Right atrium auricular region (tissue), 2 donors: ENCODE data around the gene POMC. TPM values are rescaled to one million over a fixed set of nuclear protein-coding genes. Genes with fewer than 3 reads are reported as not detected.
"Not testable (repeated sequence)": the region's sequence is repeated elsewhere in the genome, so short reads cannot be mapped to it uniquely, and the experiment has no call there.

Experiments
- DNase-seq: peaks from one replicate; pipeline ENCODE4 v3.0.0-alpha.2; 2019; ENCODE audit warnings: low spot score
- H3K27ac ChIP-seq, 2 donors: fragments of 200-600 bp; sonication (generic); 1 replicate in 1 of 2; 2 replicates in 1 of 2; pipeline ENCODE4 v1.5.1; 2016 to 2019
- H3K27me3 ChIP-seq, 2 donors: fragments of 200-600 bp; sonication (generic); one replicate each; pipeline versions ENCODE4 v1.5.1 to v1.6.0; 2017 to 2019
- H3K36me3 ChIP-seq: fragments of 200-600 bp; sonication (generic); one replicate; pipeline ENCODE4 v1.5.1; 2016
- H3K4me1 ChIP-seq, 2 donors: fragments of 200-600 bp; sonication (generic); one replicate each; pipeline versions ENCODE4 v1.5.1 to v1.6.0; 2017 to 2019
- H3K4me3 ChIP-seq, 2 donors: fragments of 200-600 bp; sonication (generic); 1 replicate in 1 of 2; 2 replicates in 1 of 2; pipeline ENCODE4 v1.5.1; 2017 to 2019; ENCODE audit warnings: mild to moderate bottlenecking in 1 of 2, moderate library complexity in 1 of 2
- H3K9me3 ChIP-seq, 2 donors: fragments of 200-600 bp; sonication (generic); one replicate each; pipeline ENCODE4 v1.5.1; 2019
- CTCF ChIP-seq, 2 donors: fragments of 200-600 bp; sonication (generic); IDR thresholded peaks; one replicate each; pipeline ENCODE4 v1.5.1; 2019; ENCODE audit warnings: antibody characterized with exemption in 2 of 2
- total RNA-seq, 2 donors: library from RNA; depleted of rRNA; stranded (reverse); fragments of >200 nt; gene quantifications; one replicate each; pipeline ENCODE4 v1.1.0, GENCODE V29; 2016

The POMC gene
- total RNA-seq, 2 donors from 2014 or later, result 9.0 to 12.6 TPM

DNA sequence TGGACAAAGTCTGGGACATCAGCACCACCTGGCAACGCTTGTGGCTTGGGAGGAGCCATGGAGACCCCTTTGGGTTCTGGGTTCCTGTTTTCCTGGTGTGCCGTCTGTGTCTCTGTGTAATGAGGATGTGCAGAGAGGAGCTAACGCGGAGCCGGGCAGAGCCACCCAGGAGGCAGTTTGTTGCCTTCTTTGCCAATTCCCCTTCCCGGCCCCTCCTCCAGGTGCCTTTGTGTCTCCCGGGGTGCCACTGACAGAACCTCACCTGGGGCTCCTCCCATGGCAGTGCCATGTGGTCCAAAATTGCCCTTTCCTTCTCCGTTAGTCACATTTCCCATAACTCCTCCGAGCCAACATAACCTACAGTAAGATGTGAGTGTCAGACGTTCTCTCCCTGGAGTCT, 13.0 kb downstream of the POMC start:
- no peaks in the 10 kb centered on the region for H3K4me1 ChIP-seq
- no peaks in the 10 kb centered on the region for H3K36me3 ChIP-seq
- DNase-seq, result no peak
- H3K4me3 ChIP-seq, result no peak overlapping the region
- H3K27ac ChIP-seq, result no peak overlapping the region
- H3K27me3 ChIP-seq, result no peaks in the 10 kb centered on the region
- H3K9me3 ChIP-seq, result no peaks in the 10 kb centered on the region
- TF ChIP-seq CTCF (IDR thresholded peaks at IDR 0.05), result no peak

GRCh38 chr2:25151718-25152117, 16.7 kb downstream of the POMC start:
- TF ChIP-seq CTCF (IDR thresholded peaks at IDR 0.05), result no peak
- Histone ChIP-seq H3K27me3 (no peaks in the 10 kb centered on the region), H3K4me1 (no peaks in the 10 kb centered on the region), H3K4me3 (no peak overlapping the region), H3K36me3 (no peaks in the 10 kb centered on the region), H3K27ac (no peak overlapping the region), H3K9me3 (no peaks in the 10 kb centered on the region)
- DNase-seq, result no peak

DNA sequence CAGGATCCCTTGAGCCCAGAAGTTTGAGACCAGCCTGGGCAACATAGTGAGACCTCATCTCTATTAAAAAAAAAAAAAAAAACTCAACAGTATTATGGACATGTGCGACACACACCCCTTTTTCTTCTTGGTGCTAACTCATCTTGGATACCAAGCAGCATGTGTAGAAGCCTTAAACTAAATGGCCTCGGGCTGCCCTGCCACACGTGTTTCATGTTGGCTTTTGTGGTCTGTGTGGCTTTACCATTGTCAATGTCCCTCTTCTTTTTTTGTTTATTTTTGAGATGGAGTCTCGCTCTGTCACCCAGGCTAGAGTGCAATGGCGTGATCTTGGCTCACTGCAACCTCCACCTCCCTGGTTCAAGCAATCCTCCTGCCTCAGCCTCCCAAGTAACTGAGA, 17.4 kb downstream of the POMC start:
- H3K4me3 ChIP-seq, DNase-seq, H3K36me3 ChIP-seq, H3K4me1 ChIP-seq, H3K9me3 ChIP-seq, H3K27me3 ChIP-seq, H3K27ac ChIP-seq: not testable (repeated sequence)

DNA sequence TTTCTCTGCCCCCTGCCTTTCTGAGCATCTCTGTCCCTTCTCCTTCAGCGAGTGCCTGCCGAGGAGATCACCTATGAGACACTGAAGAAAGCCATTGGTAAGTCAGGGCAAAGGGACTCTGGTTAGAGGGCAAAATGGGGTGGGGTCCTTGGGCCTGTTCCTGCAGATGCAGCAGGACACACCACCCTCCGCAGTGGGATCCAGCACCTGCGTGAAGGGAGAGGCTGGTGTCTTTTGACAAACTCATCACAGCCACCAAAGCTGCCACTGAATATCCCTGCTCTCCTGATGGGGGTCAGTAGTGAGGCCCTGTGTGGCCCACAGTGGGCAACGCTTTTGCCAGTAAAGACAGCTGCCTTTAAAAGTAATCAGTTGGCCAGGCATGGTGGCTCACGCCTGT, 18.7 kb downstream of the POMC start:
- H3K27me3 ChIP-seq, result no peaks in the 10 kb centered on the region
- no peak overlapping the region for H3K27ac ChIP-seq
- no peak overlapping the region for H3K4me3 ChIP-seq
- H3K9me3 ChIP-seq, result no peaks in the 10 kb centered on the region
- TF ChIP-seq CTCF (IDR thresholded peaks at IDR 0.05), result no peak
- no peaks in the 10 kb centered on the region for H3K4me1 ChIP-seq
- no peaks in the 10 kb centered on the region for H3K36me3 ChIP-seq
- no peak for DNase-seq

GRCh38 chr2:25146896-25147295, 21.5 kb downstream of the POMC start:
- H3K4me1 ChIP-seq, result no peaks in the 10 kb centered on the region

GRCh38 chr2:25145803-25146202, 22.6 kb downstream of the POMC start:
- Histone ChIP-seq H3K9me3 (no peaks in the 10 kb centered on the region), H3K4me3 (no peak overlapping the region), H3K27me3 (no peaks in the 10 kb centered on the region), H3K4me1 (no peaks in the 10 kb centered on the region), H3K36me3 (no peaks in the 10 kb centered on the region), H3K27ac (no peak overlapping the region)
- DNase-seq, result no peak
- no peak for TF ChIP-seq CTCF (IDR thresholded peaks at IDR 0.05)

More at GRCh38 chr2:25146896-25147295, 21.5 kb downstream of the POMC start:
- Histone ChIP-seq H3K27ac (no peak overlapping the region), H3K36me3 (no peaks in the 10 kb centered on the region), H3K9me3 (no peaks in the 10 kb centered on the region), H3K4me3 (no peak overlapping the region), H3K27me3 (no peaks in the 10 kb centered on the region)
- DNase-seq, result no peak
- no peak for TF ChIP-seq CTCF (IDR thresholded peaks at IDR 0.05)
